Left ventricle myocardium inferior (tissue), 1 donor: ENCODE results near the gene TBC1D14. TPM values are rescaled to one million over a fixed set of nuclear protein-coding genes. Genes with fewer than 3 reads are reported as not detected.

ENCODE experiments used
- DNase-seq: peaks from one replicate; pipeline ENCODE4 v3.0.0-alpha.2; 2020
- H3K27ac ChIP-seq: fragments of 200-600 bp; replicated peaks from 2 replicates; pipeline ENCODE4 v1.8.0; 2021
- H3K27me3 ChIP-seq: fragments of 200-600 bp; 2 replicates; pipeline ENCODE4 v1.8.0; 2021; ENCODE audit warnings: low read depth
- H3K36me3 ChIP-seq: fragments of 200-600 bp; 2 replicates; pipeline ENCODE4 v1.8.0; 2021
- H3K4me1 ChIP-seq: fragments of 200-600 bp; 2 replicates; pipeline ENCODE4 v1.8.0; 2021
- H3K4me3 ChIP-seq: fragments of 200-600 bp; 2 replicates; pipeline ENCODE4 v1.8.0; 2021; ENCODE audit warnings: mild to moderate bottlenecking, moderate library complexity
- H3K9me3 ChIP-seq: fragments of 200-600 bp; replicated peaks from 2 replicates; pipeline ENCODE4 v1.8.0; 2021
- intact Hi-C: fragments of 100-400 bp; cut with micrococcal nuclease; formaldehyde crosslinking; loops from one replicate; pipeline ENCODE4 v1.11.0; 2022
- total RNA-seq: library from RNA; stranded (reverse); fragmentation: NEBNext Ultra II Directional; extraction: Animal tissue kit (Norgen Biotek cat#: 25700); gene quantifications from one replicate; pipeline ENCODE4 v1.2.1, GENCODE V29; 2021
- TF ChIP-seq, protein P1 (sequence below): fragments of 200-600 bp; IDR thresholded peaks from 2 replicates; pipeline ENCODE4 v1.8.0; 2021; ENCODE audit warnings: antibody characterized with exemption, mild to moderate bottlenecking, borderline replicate concordance
- donor health status: DM: no; HTN: yes; CAD: no; lungs with severe emphysema.

Gene TBC1D14
- total RNA-seq, 1 donor from 2014 or later: 36.1 TPM

DNA sequence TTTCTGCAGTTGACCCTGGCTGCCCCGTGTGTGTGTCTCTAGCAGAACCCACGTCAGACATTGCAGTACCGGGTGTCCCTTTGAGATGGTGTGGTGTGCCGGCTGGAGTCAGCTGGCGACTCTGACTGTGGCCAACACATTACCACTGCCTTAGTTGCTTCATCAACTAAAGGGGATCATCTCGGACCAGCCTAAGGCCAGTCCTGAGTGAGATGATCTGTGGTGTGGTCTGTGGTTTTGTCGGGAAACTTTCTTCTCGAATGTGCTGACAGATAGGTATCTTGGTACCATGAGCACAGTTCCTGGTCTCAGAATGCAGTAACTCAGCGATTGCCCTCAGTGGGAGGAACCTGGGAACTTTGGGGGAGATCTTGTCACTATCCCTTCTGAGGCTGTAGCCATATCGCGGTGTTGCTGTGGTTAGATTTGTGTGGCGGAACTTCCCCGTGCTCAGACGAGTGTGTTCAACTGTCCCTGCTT lies 15.8 kb downstream of the TBC1D14 start:
- Histone ChIP-seq H3K36me3 (peaks cover 21% of the 10 kb centered on the region), H3K27ac (peak overlapping the region; percentile 63), H3K9me3 (no peaks in the 10 kb centered on the region), H3K4me3 (no peak overlapping the region), H3K27me3 (no peaks in the 10 kb centered on the region), H3K4me1 (peaks cover 56% of the 10 kb centered on the region)
- TF ChIP-seq, protein P1, sequence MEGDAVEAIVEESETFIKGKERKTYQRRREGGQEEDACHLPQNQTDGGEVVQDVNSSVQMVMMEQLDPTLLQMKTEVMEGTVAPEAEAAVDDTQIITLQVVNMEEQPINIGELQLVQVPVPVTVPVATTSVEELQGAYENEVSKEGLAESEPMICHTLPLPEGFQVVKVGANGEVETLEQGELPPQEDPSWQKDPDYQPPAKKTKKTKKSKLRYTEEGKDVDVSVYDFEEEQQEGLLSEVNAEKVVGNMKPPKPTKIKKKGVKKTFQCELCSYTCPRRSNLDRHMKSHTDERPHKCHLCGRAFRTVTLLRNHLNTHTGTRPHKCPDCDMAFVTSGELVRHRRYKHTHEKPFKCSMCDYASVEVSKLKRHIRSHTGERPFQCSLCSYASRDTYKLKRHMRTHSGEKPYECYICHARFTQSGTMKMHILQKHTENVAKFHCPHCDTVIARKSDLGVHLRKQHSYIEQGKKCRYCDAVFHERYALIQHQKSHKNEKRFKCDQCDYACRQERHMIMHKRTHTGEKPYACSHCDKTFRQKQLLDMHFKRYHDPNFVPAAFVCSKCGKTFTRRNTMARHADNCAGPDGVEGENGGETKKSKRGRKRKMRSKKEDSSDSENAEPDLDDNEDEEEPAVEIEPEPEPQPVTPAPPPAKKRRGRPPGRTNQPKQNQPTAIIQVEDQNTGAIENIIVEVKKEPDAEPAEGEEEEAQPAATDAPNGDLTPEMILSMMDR: no peak
- intact Hi-C loops: no loop called here
- DNase-seq: no peak

DNA sequence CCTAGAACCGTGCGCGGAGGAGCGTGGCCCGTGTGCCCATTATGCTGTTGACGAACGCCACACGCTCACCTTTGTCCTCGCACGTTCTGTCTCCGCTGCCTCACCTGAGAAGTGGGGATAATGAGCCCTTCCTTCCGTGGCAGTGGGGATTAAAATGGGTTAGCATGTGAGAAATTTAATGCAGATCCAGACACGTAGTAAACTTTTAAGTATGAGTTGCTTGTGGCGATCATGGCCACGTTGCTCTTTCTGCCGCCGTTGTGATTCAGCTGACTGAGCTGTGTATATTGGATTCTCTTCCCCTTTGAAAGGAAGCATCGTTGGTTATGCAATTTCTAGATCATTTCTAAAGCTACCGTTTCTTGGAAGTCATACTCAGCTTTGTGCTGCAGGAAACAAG lies 16.5 kb downstream of the TBC1D14 start:
- H3K4me3 ChIP-seq: no peak overlapping the region
- DNase-seq: no peak
- H3K4me1 ChIP-seq: peaks cover 53% of the 10 kb centered on the region
- TF ChIP-seq, protein P1: no peak
- H3K9me3 ChIP-seq: no peaks in the 10 kb centered on the region
- no peaks in the 10 kb centered on the region for H3K27me3 ChIP-seq
- H3K36me3 ChIP-seq: peaks cover 21% of the 10 kb centered on the region
- intact Hi-C loops: no loop called here
- H3K27ac ChIP-seq: peak overlapping the region; percentile 37

DNA sequence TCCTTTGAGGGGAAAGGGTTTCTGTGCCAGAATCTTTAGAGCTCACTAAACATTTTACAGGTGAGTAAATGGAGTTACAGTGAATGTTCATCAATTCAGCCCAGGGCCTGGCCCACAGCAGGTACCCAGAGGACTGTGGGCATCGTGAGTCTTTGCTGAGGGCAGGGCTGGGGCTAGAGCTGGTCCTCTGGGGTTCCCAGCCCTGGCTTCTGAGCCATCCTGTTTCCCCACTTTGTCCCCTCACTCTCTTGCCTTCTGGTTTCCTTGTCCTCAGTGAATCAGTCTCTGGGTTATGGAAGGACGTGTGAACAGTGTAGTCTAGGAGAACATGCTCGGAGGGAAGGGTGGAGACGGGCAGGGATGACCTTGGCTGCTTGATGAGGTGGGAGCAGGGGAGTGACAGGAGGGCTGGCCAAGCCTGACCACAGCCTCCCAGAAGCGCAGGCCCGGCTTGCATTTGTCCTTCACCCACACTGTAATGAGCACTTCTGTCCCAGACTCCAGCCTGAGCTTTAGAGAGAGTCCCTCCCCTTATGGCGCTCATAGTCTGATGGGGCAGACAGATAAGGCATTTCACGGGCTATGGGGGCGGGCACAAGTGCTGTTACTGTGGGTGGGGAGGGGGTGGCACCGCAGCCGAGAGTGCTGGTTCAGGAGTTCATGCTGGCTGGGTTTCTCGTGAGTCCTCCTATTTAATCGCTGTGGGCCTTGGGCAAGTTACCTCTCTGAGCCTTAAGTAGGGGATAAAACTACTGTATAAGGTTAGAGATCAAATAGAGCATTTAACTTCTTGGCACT lies 17.3 kb downstream of the TBC1D14 start:
- Histone ChIP-seq H3K4me3 (no peak overlapping the region), H3K27me3 (no peaks in the 10 kb centered on the region), H3K4me1 (peaks cover 56% of the 10 kb centered on the region), H3K36me3 (peaks cover 21% of the 10 kb centered on the region), H3K9me3 (no peaks in the 10 kb centered on the region), H3K27ac (peak overlapping the region; percentile 65)
- DNase-seq: peak; percentile 50
- TF ChIP-seq, protein P1: no peak
- intact Hi-C loops: no loop called here

DNA sequence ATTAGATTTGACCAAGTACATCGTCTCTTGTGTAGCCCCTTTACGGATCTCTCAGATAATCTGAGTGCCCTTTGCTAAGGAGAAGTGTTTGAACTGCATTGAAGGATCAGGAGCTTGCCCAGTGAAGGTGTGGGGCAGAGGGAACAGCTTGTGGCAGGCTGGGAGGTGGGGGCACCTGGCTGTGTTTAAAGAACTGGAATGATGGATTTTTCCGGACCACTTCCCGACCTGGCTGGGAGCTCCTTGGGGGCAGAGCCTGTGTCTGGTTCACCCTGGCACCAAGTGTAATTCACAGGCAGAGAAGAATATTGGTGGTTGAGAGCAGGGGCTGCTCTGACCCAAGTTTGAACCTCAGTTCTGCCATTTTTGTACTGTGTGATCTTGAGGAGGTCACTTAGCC lies 18.5 kb downstream of the TBC1D14 start:
- DNase-seq: no peak
- H3K27ac ChIP-seq: no peak overlapping the region
- H3K36me3 ChIP-seq: peaks cover 17% of the 10 kb centered on the region
- no peak overlapping the region for H3K4me3 ChIP-seq
- no peaks in the 10 kb centered on the region for H3K27me3 ChIP-seq
- intact Hi-C loops: no loop called here
- peaks cover 56% of the 10 kb centered on the region for H3K4me1 ChIP-seq
- TF ChIP-seq, protein P1: no peak
- H3K9me3 ChIP-seq: no peaks in the 10 kb centered on the region

DNA sequence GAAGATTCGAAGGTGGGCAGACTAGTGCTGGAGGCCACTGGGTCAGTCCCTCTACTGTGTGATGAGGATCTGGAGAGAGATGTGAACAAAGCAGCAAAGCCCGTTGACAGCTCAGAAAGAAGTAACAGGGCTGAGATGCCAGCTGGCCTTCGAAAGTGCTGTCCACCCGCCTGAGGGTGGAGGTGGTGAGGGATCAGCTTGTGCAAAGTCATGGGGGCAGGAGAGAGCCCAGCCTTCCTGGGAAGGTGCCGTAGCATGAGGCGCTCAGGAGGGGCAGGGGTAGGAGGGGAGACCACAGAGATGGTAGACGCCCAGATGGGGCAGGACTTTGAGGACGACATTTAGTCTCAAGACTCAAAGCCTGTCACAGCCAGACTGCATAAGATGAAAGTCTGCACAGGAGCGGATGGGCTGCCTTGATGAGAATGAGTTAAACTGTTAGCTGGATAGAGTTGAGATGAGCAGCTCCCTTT lies 19.7 kb downstream of the TBC1D14 start:
- no peaks in the 10 kb centered on the region for H3K27me3 ChIP-seq
- peak overlapping the region; percentile 17 for H3K27ac ChIP-seq
- peaks cover 47% of the 10 kb centered on the region for H3K4me1 ChIP-seq
- peaks cover 4% of the 10 kb centered on the region for H3K36me3 ChIP-seq
- DNase-seq: no peak
- TF ChIP-seq, protein P1: no peak
- H3K9me3 ChIP-seq: no peaks in the 10 kb centered on the region
- H3K4me3 ChIP-seq: no peak overlapping the region
- intact Hi-C loops: no loop called here
